EL (cell line): Measurements from ENCODE around the gene GDPD1.
"Not testable (repeated sequence)": the region's sequence is repeated elsewhere in the genome, so short reads cannot be mapped to it uniquely, and the experiment has no call there.

Experiments used
- DNase-seq: peaks from one replicate; pipeline ENCODE4 v3.0.0-alpha.2; 2016

GDPD1 gene

GRCh38 chr17:59220328-59221158 lies at the start of gene GDPD1:
GDPD1 (plus strand) TSS chr17:59220511; CDS start chr17:59220610, 99 bp downstream.
- DNase-seq = peak; percentile 92

DNA sequence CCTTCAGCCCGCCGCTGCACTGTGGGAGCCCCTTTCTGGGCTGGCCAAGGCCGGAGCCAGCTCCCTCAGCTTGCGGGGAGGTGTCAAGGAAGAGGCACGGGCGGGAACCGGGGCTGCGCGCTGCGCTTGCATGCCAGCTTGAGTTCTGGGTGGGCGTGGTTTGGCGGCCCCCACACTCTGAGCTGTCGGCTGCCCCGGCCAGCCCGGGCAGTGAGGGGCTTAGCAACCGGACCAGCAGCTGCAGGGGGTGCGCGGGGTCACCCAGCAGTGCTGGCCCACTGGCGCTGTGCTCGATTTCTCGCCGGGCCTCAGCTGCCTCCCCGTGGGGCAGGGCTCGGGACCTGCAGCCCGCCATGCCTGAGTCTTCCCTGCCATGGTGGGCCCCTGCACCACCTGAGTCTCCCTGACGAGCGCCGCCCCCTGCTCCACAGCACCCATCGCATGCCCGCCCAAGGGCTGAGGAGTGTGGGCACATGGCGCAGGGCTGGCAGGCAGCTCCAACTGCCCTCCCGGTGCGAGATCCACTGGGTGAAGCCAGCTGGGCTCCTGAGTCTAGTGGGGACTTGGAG lies 47.8 kb upstream of the GDPD1 start:
- no peak for DNase-seq

DNA sequence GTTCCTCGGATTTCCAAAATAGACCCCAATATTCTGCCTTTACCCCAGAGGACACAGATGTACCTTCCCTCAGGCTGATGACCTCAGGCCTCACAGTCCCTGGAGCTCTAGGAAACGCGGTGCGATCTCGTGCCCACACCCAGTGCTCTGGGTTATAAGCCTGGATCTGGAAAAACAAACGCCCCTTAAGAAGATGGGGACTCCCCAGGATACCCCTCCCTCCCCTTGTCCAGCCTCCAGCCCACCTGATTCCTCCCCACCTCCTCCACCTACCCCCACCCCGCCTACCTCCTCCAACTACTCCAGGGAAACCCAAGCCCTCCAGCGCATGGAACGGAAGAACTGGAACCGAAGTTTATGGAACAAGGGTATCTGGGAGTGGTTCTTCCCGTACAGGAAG lies 45.6 kb upstream of the GDPD1 start:
- no peak for DNase-seq

- DNase-seq = no peak
Observed at GRCh38 chr17:59175076-59175475, 45.2 kb upstream of the GDPD1 start.

GRCh38 chr17:59178266-59178985 lies 41.9 kb upstream of the GDPD1 start:
- peak; percentile 24 for DNase-seq

GRCh38 chr17:59179601-59180000 lies 40.7 kb upstream of the GDPD1 start:
- DNase-seq = not testable (repeated sequence)

GRCh38 chr17:59180626-59181025 lies 39.7 kb upstream of the GDPD1 start:
- no peak for DNase-seq

GRCh38 chr17:59181481-59181880 lies 38.8 kb upstream of the GDPD1 start:
- no peak for DNase-seq

DNA sequence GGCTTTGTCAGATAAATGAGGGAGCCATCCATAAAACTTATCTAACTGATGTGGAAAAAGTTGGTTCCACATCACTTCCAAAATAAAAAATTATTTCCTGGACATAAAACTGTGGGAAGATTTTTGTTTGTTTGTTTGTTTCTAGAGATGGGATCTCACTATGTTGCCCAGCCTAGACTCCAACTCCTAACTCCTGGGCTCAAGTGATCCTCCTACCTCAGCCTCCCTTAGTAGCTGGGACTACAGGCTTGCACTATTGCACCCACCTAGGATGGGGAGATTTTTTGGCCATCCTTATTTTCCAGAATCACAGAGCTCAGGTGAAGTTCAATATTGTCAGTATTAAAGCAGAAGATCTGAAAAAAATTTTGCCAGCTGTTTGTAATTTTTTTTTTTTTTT lies 34.3 kb upstream of the GDPD1 start:
- DNase-seq = no peak

- no peak for DNase-seq
Observed at GRCh38 chr17:59186850-59187249, 33.5 kb upstream of the GDPD1 start.

GRCh38 chr17:59190806-59191205 lies 29.5 kb upstream of the GDPD1 start:
- no peak for DNase-seq

DNA sequence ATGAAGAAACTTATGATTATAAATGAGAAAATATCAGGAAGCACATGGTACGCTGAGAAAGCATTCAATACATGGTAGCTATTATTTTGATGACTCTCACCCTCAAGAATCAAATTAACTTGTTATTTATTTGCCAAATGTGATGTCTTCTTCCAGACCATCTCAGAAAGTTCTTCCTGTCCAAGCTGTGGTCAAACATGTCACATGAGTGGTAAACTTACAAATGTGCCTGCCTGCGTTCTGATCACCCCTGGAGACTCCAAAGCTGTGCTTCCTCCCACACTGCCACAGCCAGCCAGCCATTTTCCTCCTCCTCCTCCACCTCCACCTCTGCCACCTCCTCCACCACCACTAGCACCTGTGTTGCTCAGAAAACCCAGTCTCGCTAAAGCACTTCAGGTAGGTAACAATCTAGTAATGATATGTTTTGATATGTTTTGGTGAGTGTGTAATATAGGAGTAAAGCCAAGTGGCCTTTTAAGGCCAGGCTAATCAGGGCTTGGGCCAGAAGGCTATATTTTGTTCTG lies 26.9 kb upstream of the GDPD1 start:
- DNase-seq = no peak

- DNase-seq = no peak
Observed at GRCh38 chr17:59199398-59199797, 20.9 kb upstream of the GDPD1 start.

GRCh38 chr17:59202320-59202719 lies 18.0 kb upstream of the GDPD1 start:
- no peak for DNase-seq

GRCh38 chr17:59219370-59219769 lies 941 bp upstream of the GDPD1 start:
- DNase-seq = no peak

GRCh38 chr17:59219992-59220327 lies 351 bp upstream of the GDPD1 start:
- DNase-seq = no peak

DNA sequence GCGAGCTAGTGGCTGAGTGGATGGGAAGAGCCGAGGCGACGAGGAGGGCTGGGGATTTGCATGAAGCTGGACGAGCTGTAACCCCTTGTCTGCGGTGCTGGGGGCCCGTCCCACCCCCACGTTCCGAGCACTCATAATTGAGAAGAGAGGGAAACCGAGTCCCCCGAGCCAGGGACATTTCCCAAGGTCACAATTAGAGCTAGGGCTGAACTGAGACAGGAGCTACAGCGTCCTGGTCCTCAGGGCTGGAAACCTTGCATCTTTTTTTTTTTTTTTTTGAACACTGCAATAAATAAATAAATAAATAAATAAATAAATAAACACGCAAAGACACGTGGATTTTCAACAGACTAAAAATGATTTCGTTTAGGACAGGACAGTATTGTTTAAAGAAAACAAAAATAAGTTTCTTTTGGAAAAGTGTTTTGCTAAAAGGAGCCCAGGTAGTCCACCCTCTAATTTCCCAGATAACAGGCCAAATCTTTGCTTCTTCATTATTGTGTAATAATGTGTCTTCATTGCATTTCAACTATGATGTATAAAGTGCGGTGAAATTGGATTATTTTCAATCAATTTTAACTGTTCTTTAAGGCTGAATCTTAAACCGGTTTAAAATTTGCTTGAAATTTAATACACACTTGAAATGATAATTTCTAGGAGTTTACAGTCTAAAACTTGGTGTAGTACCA lies 992 bp downstream of the GDPD1 start:
- DNase-seq = no peak

GRCh38 chr17:59223813-59224212 lies 3.5 kb downstream of the GDPD1 start:
- DNase-seq = no peak

DNA sequence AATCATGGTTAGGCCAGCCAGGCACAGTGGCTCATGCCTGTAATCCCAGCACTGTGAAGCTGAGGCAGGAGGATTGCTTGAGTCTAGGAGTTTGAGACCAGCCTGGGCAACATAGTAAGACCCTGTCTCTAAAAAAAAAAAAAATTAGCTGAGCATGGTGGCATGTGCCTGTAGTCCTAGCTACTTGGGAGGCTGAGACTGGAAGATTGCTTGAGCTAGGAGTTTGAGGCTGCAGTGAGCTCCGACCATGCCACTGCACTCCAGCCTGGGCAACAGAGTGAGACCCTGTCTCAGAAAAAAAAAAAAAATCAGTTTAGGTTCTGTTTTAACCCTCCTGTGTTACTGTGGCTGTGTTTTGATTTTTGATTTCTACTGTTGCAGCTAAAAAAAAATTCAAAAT lies 8.3 kb downstream of the GDPD1 start:
- not testable (repeated sequence) for DNase-seq

- no peak for DNase-seq
Observed at GRCh38 chr17:59230764-59231163, 10.5 kb downstream of the GDPD1 start.

DNA sequence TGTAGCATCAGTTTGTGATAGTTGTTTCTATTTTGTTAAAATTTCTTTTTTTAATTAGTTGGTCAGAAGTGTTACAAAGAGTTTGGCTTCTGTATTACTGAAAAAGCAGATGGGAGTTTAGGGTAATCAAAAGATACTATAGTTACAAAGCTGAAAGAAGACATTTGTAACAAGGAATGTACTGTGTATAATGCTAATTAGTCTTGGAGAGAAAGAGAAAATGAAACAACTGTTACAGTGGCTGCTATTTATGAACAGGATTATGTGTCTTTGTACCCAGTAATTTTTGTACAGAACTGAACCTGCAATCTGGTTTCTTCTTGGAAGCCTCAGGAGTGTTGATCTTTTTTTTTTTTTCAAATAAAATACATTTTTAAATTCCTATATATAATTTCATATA lies 14.3 kb downstream of the GDPD1 start:
- no peak for DNase-seq

DNA sequence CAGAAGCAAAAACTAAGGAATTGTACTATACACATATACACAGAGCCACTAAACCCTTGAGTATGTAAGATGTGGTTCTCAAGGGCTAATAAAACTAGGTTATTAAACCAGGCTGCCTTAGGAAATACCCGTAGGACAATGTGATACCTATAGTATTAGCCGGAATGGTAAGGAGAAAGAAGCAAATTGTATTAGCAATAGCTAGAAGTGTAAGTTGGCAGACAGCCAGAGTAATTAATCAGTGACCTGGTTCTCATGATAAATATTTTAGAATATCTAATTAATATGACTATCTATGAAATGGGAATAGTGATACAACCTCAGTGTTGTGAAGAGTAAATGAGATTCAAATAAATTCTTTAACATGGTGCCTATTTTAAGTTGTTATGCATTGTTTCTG lies 18.6 kb downstream of the GDPD1 start:
- DNase-seq = no peak

- no peak for DNase-seq
Observed at GRCh38 chr17:59244081-59244480, 23.8 kb downstream of the GDPD1 start.
